Fibroblast of upper back skin (primary cell): ENCODE measurements around the gene CCDC88C.
"Not testable (repeated sequence)": the region's sequence is repeated elsewhere in the genome, so short reads cannot be mapped to it uniquely, and the experiment has no call there.

Experiments
- DNase-seq: peaks from one replicate; pipeline ENCODE4 v3.0.0-alpha.2; 2013

CCDC88C gene

DNA sequence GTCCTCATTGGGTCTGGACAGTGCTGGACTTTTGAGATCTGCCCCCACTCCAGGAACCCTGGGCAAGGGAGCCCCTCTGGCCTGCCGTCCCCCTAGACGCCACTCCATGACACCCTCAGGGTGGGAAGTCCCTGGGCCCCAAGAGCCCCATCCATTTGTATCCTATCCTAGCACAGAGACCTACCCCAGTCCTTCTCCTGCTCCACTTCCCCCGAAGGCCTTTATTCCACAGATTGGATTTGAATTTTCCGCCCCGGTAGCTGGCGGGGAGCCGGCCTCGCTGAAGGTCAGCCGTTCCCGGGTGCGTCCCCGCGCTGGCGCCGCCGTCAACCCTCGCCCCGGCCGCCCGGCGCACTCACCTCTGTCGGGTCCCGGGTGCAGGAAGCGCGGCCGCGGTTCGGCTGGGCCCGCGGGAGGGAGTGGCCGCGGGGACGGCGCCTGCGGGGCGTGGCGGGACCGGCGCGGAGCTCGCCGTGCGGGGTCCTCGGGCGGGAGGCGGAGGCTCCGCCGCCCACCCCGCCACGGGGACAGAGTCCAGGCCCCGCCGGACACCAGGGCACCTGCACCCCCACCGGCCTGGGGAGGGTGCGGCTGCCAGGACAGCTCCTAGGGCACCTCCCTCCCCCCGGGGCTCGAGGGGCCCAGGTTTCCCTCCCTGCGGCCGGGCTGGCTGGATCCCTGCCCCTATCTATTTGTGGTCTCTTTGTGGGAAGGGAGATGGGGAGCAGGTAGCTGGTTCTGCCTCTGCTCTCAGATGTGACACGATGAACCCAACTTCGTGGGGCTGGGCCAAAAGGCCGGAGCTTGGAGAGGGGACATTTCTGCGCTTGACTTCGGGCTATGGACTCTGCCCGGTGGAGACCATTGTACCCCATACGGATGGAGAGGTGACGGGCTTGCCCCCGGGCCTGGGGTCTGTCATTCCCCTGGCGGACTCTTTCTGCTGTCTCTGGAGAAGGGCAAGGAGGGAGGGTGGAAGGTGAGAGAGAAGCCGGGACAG is 153.2 kb downstream of the CCDC88C start:
- DNase-seq, result no peak

GRCh38 chr14:91263329-91263728 is 154.3 kb downstream of the CCDC88C start:
- no peak for DNase-seq

DNA sequence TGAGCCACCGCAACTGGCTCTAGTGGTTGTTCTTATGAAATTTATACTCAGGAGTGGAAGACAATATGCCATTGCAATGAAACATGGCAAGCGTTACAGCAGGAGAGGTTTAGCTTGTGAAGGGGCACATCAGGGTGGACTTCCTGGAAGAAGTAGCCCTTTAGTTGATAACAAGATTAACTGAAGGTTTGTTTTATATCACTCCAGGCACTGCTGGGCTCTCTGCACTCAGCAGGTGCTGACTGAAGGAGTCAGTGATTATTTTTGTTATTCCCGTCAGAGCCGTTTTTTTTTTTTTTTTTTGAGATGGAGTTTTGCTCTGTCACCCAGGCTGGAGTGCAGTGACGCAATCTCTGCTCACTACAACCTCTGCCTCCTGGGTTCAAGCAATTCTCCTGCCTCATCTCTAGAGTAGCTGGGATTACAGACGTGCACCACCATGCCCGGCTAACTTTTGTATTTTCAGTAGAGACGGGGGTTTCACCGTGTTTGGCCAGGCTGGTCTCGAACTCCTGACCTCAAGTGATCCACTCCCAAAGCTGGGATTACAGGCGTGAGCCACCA is 155.6 kb downstream of the CCDC88C start:
- no peak for DNase-seq

- DNase-seq, result no peak
Observed at GRCh38 chr14:91261115-91261514, 156.5 kb downstream of the CCDC88C start.

DNA sequence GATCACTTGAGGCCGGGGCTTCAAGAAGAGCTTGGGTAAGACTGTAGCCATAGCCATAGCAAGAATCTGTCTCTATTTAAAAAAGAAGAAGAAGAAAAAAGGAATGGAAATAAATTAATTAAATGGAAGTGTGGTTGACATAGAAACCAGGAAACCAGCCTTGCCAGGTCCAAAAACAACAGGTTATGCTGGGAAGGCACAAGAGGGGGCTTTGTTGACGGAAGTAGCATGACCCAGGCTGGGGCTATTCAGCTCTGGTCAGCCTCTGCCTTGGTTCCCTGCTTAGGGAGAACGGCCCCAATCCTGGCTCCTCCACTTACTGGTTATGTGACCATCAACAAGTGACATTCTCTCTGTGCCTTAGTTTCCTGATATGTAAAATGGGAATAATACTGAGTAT is 158.7 kb downstream of the CCDC88C start:
- no peak for DNase-seq

DNA sequence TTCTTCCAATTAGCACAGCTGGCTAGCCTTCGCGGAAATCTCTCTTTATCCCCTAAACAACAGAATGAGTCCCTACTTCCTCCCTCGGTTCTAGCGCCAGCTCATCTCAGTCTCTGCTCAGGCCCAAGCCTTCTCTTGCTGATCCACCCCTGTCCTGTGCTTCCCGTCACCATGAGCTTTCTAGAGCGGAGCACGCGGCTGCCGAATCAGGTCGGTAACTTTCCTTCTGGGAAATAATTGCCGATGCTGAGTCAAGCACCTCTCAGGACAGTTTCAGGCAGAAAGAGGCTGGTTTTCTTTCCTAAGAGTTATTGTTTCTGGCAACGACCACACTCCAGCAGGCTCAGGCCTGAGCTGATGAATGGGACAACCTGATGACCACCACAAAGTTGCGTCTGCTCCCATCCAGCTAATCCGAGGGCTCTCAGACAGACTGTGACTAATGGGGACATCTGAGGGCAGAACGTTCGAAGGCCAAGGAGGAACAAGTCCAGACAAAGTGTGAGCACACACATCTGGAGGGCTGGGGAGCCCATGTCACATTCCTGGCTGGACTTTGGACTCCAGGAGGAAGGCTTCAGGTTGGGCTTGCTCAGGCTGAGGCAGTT is 159.5 kb downstream of the CCDC88C start:
- peak; percentile 69 for DNase-seq

GRCh38 chr14:91257328-91258010 is 160.2 kb downstream of the CCDC88C start:
- no peak for DNase-seq

GRCh38 chr14:91256661-91257060 is 161.0 kb downstream of the CCDC88C start:
- no peak for DNase-seq

- no peak for DNase-seq
Observed at GRCh38 chr14:91255026-91255695, 162.5 kb downstream of the CCDC88C start.

GRCh38 chr14:91254461-91254860 is 163.2 kb downstream of the CCDC88C start:
- DNase-seq, result no peak

- no peak for DNase-seq
Observed at GRCh38 chr14:91253795-91254323, 163.8 kb downstream of the CCDC88C start.

GRCh38 chr14:91252871-91253794 is 164.5 kb downstream of the CCDC88C start:
- DNase-seq, result no peak

DNA sequence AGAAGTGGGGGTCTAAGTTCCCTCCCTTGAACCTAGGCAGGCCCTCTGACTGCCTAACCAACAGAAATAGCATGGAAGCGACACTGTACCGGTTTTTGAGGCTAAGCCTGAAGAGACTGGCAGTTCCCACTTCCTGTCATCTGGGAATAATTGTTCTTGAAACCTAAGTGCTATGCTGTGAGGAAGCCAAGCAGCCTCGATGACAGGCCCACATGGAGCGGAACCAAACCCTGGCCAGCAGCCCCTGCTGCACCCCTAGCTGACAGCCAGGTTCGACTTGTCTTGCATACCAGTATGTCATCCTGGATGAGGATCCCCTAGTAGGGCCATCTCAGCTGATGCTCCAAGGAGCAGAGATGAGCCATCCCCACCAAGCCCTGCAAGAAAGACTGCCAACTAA is 166.7 kb downstream of the CCDC88C start:
- DNase-seq, result peak; percentile 51

DNA sequence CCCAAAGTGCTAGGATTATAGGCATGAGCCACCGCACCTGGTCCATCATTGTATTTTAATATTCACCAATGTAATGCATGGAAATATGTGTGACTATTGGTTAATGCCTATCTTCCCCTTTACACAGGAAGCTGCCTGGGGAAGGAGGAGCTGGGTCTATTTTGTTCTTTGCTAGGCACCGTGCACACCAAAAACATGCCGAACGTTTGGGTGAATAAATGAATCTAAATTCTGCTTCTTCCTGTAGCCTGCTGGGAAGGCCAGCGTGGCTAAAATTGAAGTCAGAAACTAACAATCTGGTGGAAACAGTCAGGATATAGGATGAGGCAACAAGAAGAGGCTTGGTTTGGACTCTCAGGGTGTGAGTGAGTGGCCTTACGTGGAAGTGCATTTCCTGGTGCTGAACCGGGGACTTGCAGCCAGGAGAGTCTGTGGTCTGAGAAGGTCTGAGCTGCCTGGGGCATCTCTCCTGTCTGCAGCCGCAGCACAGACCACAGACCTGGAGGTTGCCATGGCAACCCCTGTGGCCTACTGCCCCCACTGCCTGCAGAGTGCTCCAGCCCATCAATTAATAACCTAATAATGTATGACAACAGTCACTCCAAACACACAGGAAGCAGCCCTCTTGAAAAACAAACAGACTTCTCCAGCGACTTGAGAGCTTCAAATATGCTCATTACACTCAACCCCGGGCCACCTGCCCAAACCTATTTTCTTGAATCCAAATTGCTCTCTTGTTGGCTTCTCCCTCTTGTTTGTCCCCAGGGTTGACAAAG is 167.6 kb downstream of the CCDC88C start:
- peak; percentile 46 for DNase-seq

GRCh38 chr14:91246051-91246852 is 171.4 kb downstream of the CCDC88C start:
- DNase-seq, result no peak

DNA sequence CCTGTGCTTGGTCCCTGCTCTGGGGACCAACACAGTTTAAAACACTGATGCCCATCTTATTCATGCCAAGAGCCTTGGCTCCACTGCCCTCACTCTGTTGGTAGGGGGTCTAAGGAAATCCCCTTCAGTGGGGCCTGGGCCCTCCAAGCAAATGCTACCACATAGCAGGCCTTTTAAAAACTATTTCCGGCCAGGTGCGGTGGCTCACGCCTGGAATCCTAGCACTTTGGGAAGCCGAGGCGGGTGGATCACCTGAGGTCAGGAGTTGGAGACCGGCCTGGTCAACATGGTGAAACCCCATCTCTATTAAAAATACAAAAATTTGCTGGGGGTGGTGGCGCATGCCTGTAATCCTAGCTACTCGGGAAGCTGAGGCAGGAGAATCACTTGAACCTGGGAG is 172.0 kb downstream of the CCDC88C start:
- not testable (repeated sequence) for DNase-seq

- DNase-seq, result no peak
Observed at GRCh38 chr14:91245029-91245428, 172.6 kb downstream of the CCDC88C start.

DNA sequence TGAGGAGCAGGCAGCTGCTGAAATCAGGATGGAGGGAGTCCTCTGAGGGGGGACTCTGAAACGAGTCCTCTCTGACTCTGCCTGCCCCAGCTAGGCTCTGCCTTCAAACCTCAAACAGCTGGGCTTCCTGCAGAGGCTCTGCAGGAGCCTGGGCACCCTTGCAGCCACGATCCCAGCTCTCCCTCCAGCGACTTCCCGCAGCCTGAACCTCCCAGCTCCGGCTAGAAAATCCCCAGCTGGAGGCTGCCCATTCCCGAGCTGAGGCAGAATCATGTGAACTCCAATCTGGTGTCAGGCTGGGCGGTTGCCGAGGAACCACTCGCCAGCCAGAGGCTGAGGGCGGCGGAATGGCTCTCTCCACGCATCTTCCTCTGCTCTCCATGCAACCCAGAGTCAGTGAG is 173.1 kb downstream of the CCDC88C start, which contains the start of gene GPR68:
TSS of gene GPR68 (minus strand) at position 204 of the 401 bp plus-strand sequence. CDS start 9,654 bp downstream, outside the sequence.
- peak; percentile 69 for DNase-seq

DNA sequence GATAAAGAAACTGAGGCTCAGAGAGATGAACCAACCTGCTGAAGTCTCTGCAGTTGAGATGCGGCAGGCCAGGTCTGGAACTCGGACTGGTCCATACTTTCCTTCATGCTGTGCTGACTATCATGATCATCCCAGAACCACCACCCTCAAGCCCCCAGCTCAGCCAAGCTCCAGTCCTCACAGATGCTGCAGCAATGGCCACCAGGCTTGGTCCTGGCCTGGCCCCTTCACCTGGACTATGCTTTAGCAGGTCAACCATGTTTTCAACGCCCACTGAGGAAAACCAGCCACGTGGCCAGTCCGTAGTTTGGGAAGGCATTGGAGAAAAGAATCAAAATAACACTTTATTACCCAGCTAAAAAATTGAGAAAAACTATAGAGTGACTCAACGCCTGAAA is 174.5 kb downstream of the CCDC88C start:
- DNase-seq, result no peak
